Spleen (tissue), 7 donors: ENCODE results near the gene PLCB1.

Experiments used
- POLR2A ChIP-seq, 3 donors: fragments of 450-650 bp; IDR thresholded peaks; one replicate each; pipeline ENCODE4 v1.5.1; 2017; ENCODE audit warnings: antibody characterized with exemption in 3 of 3, mild to moderate bottlenecking in 1 of 3
- POLR2AphosphoS5 ChIP-seq, 3 donors: sonication (generic); formaldehyde crosslinking; IDR thresholded peaks; one replicate each; pipeline ENCODE4 v1.5.1; 2017; ENCODE audit warnings: antibody characterized with exemption in 3 of 3
- TF ChIP-seq, protein P1 (sequence below), 11 experiments: fragments of 200-600 bp in 7 of 11; fragments of 450-650 bp in 4 of 11; sonication (generic) in 4 of 11; IDR thresholded peaks in 8 of 11; conservative IDR thresholded peaks in 3 of 11; 1 replicate in 7 of 11; 2 replicates in 4 of 11; pipeline versions ENCODE4 v1.4.0 to v1.8.0; 2016 to 2021; ENCODE audit warnings: antibody characterized with exemption in 11 of 11, inconsistent platforms in 4 of 11, mild to moderate bottlenecking in 1 of 11
- donor health status: DM: no; HTN: no; CAD: no; lungs with moderate emphysema.
- donor health status: DM: no; HTN: no; CAD: no.
- donor health status: DM: no; HTN: no; CAD: no.

DNA sequence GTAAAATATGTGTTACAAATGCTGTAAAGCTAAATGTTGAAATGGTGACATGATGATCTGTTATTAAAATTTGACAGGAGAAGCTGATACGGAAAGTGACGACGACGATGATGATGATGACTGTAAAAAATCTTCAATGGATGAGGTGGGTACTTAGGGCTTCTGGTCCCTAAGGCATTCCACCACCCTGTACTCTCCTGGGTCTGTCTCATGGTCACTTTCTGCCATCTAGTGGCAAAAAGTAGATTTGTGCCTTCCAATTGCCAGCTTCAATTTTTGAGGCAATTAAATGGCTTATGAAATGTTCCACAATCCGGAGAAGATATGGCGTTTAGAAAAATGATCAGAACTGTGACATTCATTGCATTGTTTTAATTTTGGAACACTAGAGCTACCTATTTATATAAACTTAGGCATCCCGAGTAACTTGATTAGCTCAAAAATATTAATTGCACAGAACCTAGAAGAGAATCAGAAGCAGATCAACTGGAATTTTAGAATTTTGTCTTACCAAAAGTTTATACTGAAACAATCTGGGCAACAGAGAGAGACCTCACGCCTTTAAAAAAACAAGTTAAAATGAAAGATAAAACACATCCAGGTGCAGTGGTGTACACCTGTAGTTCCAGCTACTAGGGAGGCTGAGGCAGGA is 590.3 kb downstream of the PLCB1 start:
- TF ChIP-seq, protein P1, sequence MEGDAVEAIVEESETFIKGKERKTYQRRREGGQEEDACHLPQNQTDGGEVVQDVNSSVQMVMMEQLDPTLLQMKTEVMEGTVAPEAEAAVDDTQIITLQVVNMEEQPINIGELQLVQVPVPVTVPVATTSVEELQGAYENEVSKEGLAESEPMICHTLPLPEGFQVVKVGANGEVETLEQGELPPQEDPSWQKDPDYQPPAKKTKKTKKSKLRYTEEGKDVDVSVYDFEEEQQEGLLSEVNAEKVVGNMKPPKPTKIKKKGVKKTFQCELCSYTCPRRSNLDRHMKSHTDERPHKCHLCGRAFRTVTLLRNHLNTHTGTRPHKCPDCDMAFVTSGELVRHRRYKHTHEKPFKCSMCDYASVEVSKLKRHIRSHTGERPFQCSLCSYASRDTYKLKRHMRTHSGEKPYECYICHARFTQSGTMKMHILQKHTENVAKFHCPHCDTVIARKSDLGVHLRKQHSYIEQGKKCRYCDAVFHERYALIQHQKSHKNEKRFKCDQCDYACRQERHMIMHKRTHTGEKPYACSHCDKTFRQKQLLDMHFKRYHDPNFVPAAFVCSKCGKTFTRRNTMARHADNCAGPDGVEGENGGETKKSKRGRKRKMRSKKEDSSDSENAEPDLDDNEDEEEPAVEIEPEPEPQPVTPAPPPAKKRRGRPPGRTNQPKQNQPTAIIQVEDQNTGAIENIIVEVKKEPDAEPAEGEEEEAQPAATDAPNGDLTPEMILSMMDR (IDR thresholded peaks at IDR 0.05 in 8 of 11, conservative IDR thresholded peaks at IDR 0.05 in 3 of 11), result peak; percentile 55 to 90 (median 74)
- TF ChIP-seq POLR2AphosphoS5 (IDR thresholded peaks at IDR 0.05), result no peak
- TF ChIP-seq POLR2A (IDR thresholded peaks at IDR 0.05), result no peak
